ENCODE results near the gene FRMPD4. TPM values are rescaled to one million over a fixed set of nuclear protein-coding genes. Genes with fewer than 3 reads are reported as not detected.

FRMPD4 gene
- total and polyA plus RNA-seq, 5 donors = 0.33 to 2.1 (median 0.43) TPM

DNA sequence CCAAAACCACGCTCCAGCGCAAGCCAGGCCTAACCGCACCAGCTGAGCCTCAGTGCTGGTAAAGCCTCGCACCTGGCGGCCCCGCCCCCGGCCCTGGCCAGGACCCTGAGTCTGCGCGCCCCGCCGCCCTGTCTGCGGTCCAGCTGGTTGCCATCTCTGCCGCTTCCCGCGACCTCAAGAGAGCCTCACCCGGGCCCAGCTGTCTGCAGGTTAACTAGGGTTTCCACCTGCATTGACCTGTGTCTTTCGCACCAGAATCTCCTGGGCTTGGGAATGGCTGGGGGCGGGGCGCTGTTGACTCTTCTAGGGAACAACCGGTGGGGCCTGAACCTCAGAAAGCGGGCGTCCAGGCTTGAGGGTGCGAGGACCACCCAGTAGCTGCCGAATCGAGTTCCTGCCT lies 445.3 kb downstream of the FRMPD4 start:
- DNase-seq = no peak
- Histone ChIP-seq H3K27me3 (ENCODE audit: control insufficient read depth, insufficient read depth) (no peaks in the 10 kb centered on the region), H3K27ac (ENCODE audit: low read length) (no peak overlapping the region), H3K9me3 (ENCODE audit: control insufficient read depth, low read length) (no peaks in the 10 kb centered on the region), H3K4me1 (ENCODE audit: control insufficient read depth, insufficient read depth, low read length) (no peaks in the 10 kb centered on the region), H3K4me3 (ENCODE audit: low read length) (no peak overlapping the region)
- intact Hi-C loops (cut with DNase I) = no loop called here
- no peak for ATAC-seq
- 87% methylated on average over 25 of the region's 25 CpGs for WGBS

- H3K27ac ChIP-seq (ENCODE audit: low read length) = no peak overlapping the region
- 79% methylated on average over 1 of the region's 1 CpG for WGBS
- no peaks in the 10 kb centered on the region for H3K9me3 ChIP-seq (ENCODE audit: control insufficient read depth, low read length)
- no peak overlapping the region for H3K4me3 ChIP-seq (ENCODE audit: low read length)
- DNase-seq (no peak), ATAC-seq (no peak)
- no peaks in the 10 kb centered on the region for H3K27me3 ChIP-seq (ENCODE audit: control insufficient read depth, insufficient read depth)
- H3K4me1 ChIP-seq (ENCODE audit: control insufficient read depth, insufficient read depth, low read length) = no peaks in the 10 kb centered on the region
- intact Hi-C loops (cut with DNase I) = no loop called here
Observed at GRCh38 chrX:12595720-12596119, 457.4 kb downstream of the FRMPD4 start.

- Histone ChIP-seq H3K27ac (ENCODE audit: low read length) (no peak overlapping the region), H3K9me3 (ENCODE audit: control insufficient read depth, low read length) (no peaks in the 10 kb centered on the region), H3K4me3 (ENCODE audit: low read length) (no peak overlapping the region), H3K4me1 (ENCODE audit: control insufficient read depth, insufficient read depth, low read length) (no peaks in the 10 kb centered on the region), H3K27me3 (ENCODE audit: control insufficient read depth, insufficient read depth) (no peaks in the 10 kb centered on the region)
- DNase-seq (no peak), ATAC-seq (no peak)
- intact Hi-C loops (cut with DNase I) = no loop called here
- 67% methylated on average over 2 of the region's 2 CpGs for WGBS
Observed at GRCh38 chrX:12610079-12610478, 471.8 kb downstream of the FRMPD4 start.

DNA sequence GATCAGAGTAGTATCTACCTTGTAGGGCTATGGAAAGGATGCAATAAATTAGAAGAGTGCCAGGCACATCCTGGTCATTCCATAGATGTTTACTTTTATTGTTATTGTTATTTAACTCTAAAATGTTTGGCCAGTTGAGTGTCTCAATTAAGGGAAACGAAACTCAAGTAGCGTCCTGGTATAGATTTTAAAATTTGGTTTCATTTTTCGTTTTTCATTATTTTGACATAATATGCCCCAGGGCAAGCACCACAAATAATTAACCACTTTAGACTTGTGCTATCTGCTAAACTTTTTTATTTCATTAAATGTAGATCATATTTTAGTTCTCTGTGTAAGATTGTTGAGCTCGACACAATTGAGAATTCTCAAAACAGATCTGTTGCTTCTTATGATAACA lies 473.2 kb downstream of the FRMPD4 start:
- intact Hi-C loops (cut with DNase I) = no loop called here
- Histone ChIP-seq H3K9me3 (ENCODE audit: control insufficient read depth, low read length) (no peaks in the 10 kb centered on the region), H3K4me1 (ENCODE audit: control insufficient read depth, insufficient read depth, low read length) (no peaks in the 10 kb centered on the region), H3K4me3 (ENCODE audit: low read length) (no peak overlapping the region), H3K27ac (ENCODE audit: low read length) (no peak overlapping the region), H3K27me3 (ENCODE audit: control insufficient read depth, insufficient read depth) (no peaks in the 10 kb centered on the region)
- no peak for DNase-seq
- WGBS = 80% methylated on average over 4 of the region's 4 CpGs
- no peak for ATAC-seq

DNA sequence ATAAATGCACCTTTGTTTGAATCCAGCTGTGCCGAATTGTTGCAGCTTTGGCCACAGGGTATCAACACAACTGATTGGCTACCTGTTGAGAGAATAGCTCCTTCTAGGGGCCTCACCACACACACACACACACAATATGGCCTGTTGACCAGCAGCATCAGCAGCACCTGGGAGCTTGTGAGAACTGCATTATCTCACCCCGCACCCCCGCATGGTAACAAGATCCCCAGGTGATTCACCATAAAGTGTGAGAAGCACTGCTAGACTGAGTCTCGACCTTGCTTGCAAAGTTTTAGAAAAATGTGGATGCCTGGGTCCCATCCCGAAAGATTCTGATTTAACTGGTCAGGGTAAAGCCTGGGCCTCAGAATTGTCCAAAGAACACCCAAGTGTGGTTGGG lies 476.0 kb downstream of the FRMPD4 start:
- intact Hi-C loops (cut with DNase I) = no loop called here
- H3K4me1 ChIP-seq (ENCODE audit: control insufficient read depth, insufficient read depth, low read length) = no peaks in the 10 kb centered on the region
- WGBS = 88% methylated on average over 5 of the region's 5 CpGs
- no peaks in the 10 kb centered on the region for H3K27me3 ChIP-seq (ENCODE audit: control insufficient read depth, insufficient read depth)
- no peak for DNase-seq
- ATAC-seq = no peak
- H3K27ac ChIP-seq (ENCODE audit: low read length) = no peak overlapping the region
- H3K9me3 ChIP-seq (ENCODE audit: control insufficient read depth, low read length) = no peaks in the 10 kb centered on the region
- no peak overlapping the region for H3K4me3 ChIP-seq (ENCODE audit: low read length)

DNA sequence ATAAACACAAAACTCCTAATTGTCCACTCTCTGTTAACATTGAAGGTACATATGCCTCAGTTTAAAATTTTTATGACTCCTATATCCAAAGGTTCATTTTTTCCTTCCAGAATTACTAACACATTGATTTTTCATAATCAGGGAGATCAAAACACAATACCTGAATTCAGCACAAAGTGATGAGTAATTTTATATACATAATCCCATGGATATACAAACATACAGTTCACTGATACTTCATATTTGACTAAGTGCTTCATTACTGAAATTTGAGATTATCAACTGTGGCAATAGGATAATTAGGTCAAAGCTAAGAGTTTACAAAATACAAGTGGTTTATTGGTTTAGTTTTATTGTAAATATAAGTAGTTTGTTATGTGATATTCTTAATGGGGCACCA lies 476.8 kb downstream of the FRMPD4 start:
- DNase-seq (no peak), ATAC-seq (no peak)
- H3K9me3 ChIP-seq (ENCODE audit: control insufficient read depth, low read length) = no peaks in the 10 kb centered on the region
- H3K27me3 ChIP-seq (ENCODE audit: control insufficient read depth, insufficient read depth) = no peaks in the 10 kb centered on the region
- H3K27ac ChIP-seq (ENCODE audit: low read length) = no peak overlapping the region
- H3K4me3 ChIP-seq (ENCODE audit: low read length) = no peak overlapping the region
- intact Hi-C loops (cut with DNase I) = no loop called here
- H3K4me1 ChIP-seq (ENCODE audit: control insufficient read depth, insufficient read depth, low read length) = no peaks in the 10 kb centered on the region

DNA sequence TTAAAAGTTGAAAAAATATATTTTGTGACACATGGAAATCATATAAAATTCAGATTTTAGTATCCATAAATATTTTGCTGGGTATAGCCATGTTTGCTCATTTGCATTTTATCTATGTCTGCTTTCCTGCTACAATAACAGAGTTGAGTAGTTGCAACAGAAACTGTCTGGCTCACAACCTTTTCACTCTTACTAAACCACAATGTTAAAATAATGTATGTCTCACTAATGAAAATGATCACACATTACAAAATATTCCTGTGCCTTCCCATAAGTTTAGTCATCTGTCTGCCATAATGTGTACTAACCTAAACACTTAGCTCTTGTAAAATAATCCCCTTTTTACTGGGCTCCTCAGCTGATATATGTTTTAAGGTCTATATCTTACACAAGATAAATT lies 479.0 kb downstream of the FRMPD4 start:
- DNase-seq (no peak), ATAC-seq (no peak)
- intact Hi-C loops (cut with DNase I) = no loop called here
- H3K4me1 ChIP-seq (ENCODE audit: control insufficient read depth, insufficient read depth, low read length) = no peaks in the 10 kb centered on the region
- no peak overlapping the region for H3K4me3 ChIP-seq (ENCODE audit: low read length)
- no peaks in the 10 kb centered on the region for H3K27me3 ChIP-seq (ENCODE audit: control insufficient read depth, insufficient read depth)
- H3K9me3 ChIP-seq (ENCODE audit: control insufficient read depth, low read length) = no peaks in the 10 kb centered on the region
- no peak overlapping the region for H3K27ac ChIP-seq (ENCODE audit: low read length)

DNA sequence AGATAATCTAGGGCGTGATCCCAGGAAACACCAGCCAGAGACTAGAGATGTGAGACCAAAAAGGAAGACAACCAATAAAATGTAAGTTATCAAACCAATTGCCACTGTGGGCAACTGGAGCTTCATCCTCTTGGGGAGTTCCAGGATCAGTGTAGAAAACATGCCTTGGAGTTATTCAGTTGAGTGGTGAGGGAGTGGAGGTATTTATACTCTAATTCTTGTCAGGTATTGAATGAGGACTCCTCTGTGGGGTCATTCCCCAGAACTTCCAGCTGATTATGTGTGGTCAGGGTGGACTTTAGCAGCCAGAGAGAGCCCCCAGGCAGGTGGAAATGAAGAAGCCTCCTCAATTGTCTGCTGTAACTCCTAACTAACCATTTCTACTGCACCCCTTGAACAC lies 509.0 kb downstream of the FRMPD4 start:
- 76% methylated on average over 1 of the region's 1 CpG for WGBS
- no peak for DNase-seq
- Histone ChIP-seq H3K4me1 (ENCODE audit: control insufficient read depth, insufficient read depth, low read length) (no peaks in the 10 kb centered on the region), H3K27me3 (ENCODE audit: control insufficient read depth, insufficient read depth) (no peaks in the 10 kb centered on the region), H3K27ac (ENCODE audit: low read length) (no peak overlapping the region), H3K4me3 (ENCODE audit: low read length) (no peak overlapping the region), H3K9me3 (ENCODE audit: control insufficient read depth, low read length) (no peaks in the 10 kb centered on the region)
- ATAC-seq = no peak
- intact Hi-C loops (cut with DNase I) = no loop called here

GRCh38 chrX:12648995-12649394 lies 510.7 kb downstream of the FRMPD4 start:
- WGBS = 42% methylated on average over 5 of the region's 5 CpGs
- Histone ChIP-seq H3K4me1 (ENCODE audit: control insufficient read depth, insufficient read depth, low read length) (no peaks in the 10 kb centered on the region), H3K9me3 (ENCODE audit: control insufficient read depth, low read length) (no peaks in the 10 kb centered on the region), H3K27ac (ENCODE audit: low read length) (no peak overlapping the region), H3K27me3 (ENCODE audit: control insufficient read depth, insufficient read depth) (no peaks in the 10 kb centered on the region), H3K4me3 (ENCODE audit: low read length) (no peak overlapping the region)
- DNase-seq (no peak), ATAC-seq (peak in 1 of 2 donors; percentile 16)
- intact Hi-C loops (cut with DNase I) = no loop called here

- Histone ChIP-seq H3K9me3 (ENCODE audit: control insufficient read depth, low read length) (no peaks in the 10 kb centered on the region), H3K4me1 (ENCODE audit: control insufficient read depth, insufficient read depth, low read length) (no peaks in the 10 kb centered on the region), H3K27ac (ENCODE audit: low read length) (no peak overlapping the region), H3K4me3 (ENCODE audit: low read length) (no peak overlapping the region), H3K27me3 (ENCODE audit: control insufficient read depth, insufficient read depth) (no peaks in the 10 kb centered on the region)
- DNase-seq = no peak
- no peak for ATAC-seq
- 69% methylated on average over 1 of the region's 1 CpG for WGBS
- intact Hi-C loops (cut with DNase I) = no loop called here
Observed at GRCh38 chrX:12657433-12657832, 519.2 kb downstream of the FRMPD4 start.

- no peak for ATAC-seq
- intact Hi-C loops (cut with DNase I) = no loop called here
- WGBS = 44% methylated on average over 1 of the region's 1 CpG
Observed at GRCh38 chrX:12657881-12658280, 519.6 kb downstream of the FRMPD4 start.

DNA sequence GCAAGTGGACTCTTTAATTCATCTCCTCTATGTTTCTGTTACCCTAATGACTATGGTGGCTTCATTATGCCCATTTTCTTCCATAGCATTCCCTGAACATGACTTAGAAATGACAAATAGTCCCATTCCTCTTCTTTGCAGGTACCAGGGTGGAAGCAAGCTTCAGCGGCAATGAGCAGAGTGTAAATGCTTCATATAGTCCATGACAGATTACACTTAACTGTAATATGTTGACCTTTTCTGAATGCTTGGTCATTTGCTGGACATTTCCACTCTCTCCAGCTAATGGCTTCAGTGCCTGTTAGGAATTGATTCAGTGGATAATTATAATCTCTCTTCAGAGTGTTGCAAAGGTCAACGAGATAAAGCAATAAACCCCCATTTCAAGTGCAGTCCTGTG lies 523.2 kb downstream of the FRMPD4 start:
- ATAC-seq (no peak), DNase-seq (no peak)
- 95% methylated on average over 2 of the region's 2 CpGs for WGBS
- no peak overlapping the region for H3K4me3 ChIP-seq (ENCODE audit: low read length)
- no peaks in the 10 kb centered on the region for H3K4me1 ChIP-seq (ENCODE audit: control insufficient read depth, insufficient read depth, low read length)
- no peaks in the 10 kb centered on the region for H3K9me3 ChIP-seq (ENCODE audit: control insufficient read depth, low read length)
- no peak overlapping the region for H3K27ac ChIP-seq (ENCODE audit: low read length)
- no peaks in the 10 kb centered on the region for H3K27me3 ChIP-seq (ENCODE audit: control insufficient read depth, insufficient read depth)
- intact Hi-C loops (cut with DNase I) = no loop called here

More at GRCh38 chrX:12657881-12658280, 519.6 kb downstream of the FRMPD4 start:
- H3K4me3 ChIP-seq (ENCODE audit: low read length) = no peak overlapping the region
- H3K27ac ChIP-seq (ENCODE audit: low read length) = no peak overlapping the region
- H3K4me1 ChIP-seq (ENCODE audit: control insufficient read depth, insufficient read depth, low read length) = no peaks in the 10 kb centered on the region
- DNase-seq = no peak
- H3K27me3 ChIP-seq (ENCODE audit: control insufficient read depth, insufficient read depth) = no peaks in the 10 kb centered on the region
- H3K9me3 ChIP-seq (ENCODE audit: control insufficient read depth, low read length) = no peaks in the 10 kb centered on the region
